H1 (cell line): ENCODE data around the gene ACOT9. TPM values are rescaled to one million over a fixed set of nuclear protein-coding genes. Genes with fewer than 3 reads are reported as not detected.

Experiments used
- CTCF ChIA-PET: fragments of 300-600 bp; sonication (Branson Sonifier 250); formaldehyde crosslinking; loops from one replicate; lab custom pipeline; 2021; ENCODE audit not compliant: partially characterized antibody; lab: Charles Lee
- POLR2A ChIA-PET: fragments of 300-600 bp; sonication (Branson Sonifier 250); formaldehyde crosslinking; loops from one replicate; lab custom pipeline; 2021; ENCODE audit warnings: inconsistent platforms; ENCODE audit not compliant: partially characterized antibody; lab: Charles Lee
- DNase-seq, 2 experiments: peaks; one replicate each; pipeline versions ENCODE4 v3.0.0 to v3.0.0-alpha.2; 2010 to 2022; ENCODE audit warnings: low spot score in 2 of 2, low read depth in 1 of 2, mixed read lengths in 1 of 2
- FAIRE-seq: peaks from 2 replicates; lab custom pipeline; 2011; peaks lifted over from hg19 to GRCh38; lab: Jason Lieb, UNC
- H2AFZ ChIP-seq: 2 replicates; pipeline ENCODE4 v1.8.1; 2012; ENCODE audit warnings: low read length, inconsistent platforms
- H2AK5ac ChIP-seq: 2 replicates; pipeline ENCODE4 v1.6.1; 2013; ENCODE audit warnings: low read depth, low read length
- H2BK120ac ChIP-seq: replicated peaks from 2 replicates; pipeline ENCODE3; 2013; ENCODE audit warnings: low read depth, low read length, inconsistent platforms
- H2BK12ac ChIP-seq: 2 replicates; pipeline ENCODE4 v1.6.1; 2013; ENCODE audit warnings: low read depth, low read length
- H2BK15ac ChIP-seq: 2 replicates; pipeline ENCODE4 v1.6.1; 2013; ENCODE audit warnings: low read length
- H2BK20ac ChIP-seq: 2 replicates; pipeline ENCODE4 v1.6.1; 2013; ENCODE audit warnings: low read length
- H2BK5ac ChIP-seq: 2 replicates; pipeline ENCODE4 v1.6.1; 2013; ENCODE audit warnings: low read depth, low read length
- H3K14ac ChIP-seq: 2 replicates; pipeline ENCODE4 v1.6.1; 2013; ENCODE audit warnings: inconsistent platforms; ENCODE audit not compliant: insufficient read length
- H3K18ac ChIP-seq: 2 replicates; pipeline ENCODE4 v1.6.1; 2013; ENCODE audit warnings: low read length; ENCODE audit errors: extremely low read depth
- H3K23ac ChIP-seq: 2 replicates; pipeline ENCODE4 v1.6.1; 2013; ENCODE audit warnings: inconsistent platforms; ENCODE audit not compliant: insufficient read length
- H3K23me2 ChIP-seq: 2 replicates; pipeline ENCODE4 v1.6.1; 2013; ENCODE audit warnings: low read depth, low read length
- H3K27ac ChIP-seq: 2 replicates; pipeline ENCODE4 v1.6.1; 2011; ENCODE audit warnings: low read depth, low read length, inconsistent platforms
- H3K27me3 ChIP-seq, 4 experiments: replicated peaks in 1 of 4; 1 replicate in 1 of 4; 2 replicates in 3 of 4; pipeline versions ENCODE4 v1.6.1 to v1.8.1; 2011 to 2013; ENCODE audit warnings: low read length in 3 of 4, mild to moderate bottlenecking in 3 of 4, inconsistent platforms in 2 of 4, mixed read lengths in 2 of 4, moderate library complexity in 1 of 4; ENCODE audit not compliant: control insufficient read depth in 3 of 4, insufficient read depth in 3 of 4; ENCODE audit errors: extremely low read depth in 1 of 4
- H3K36me3 ChIP-seq, 4 experiments: 2 replicates each; pipeline versions ENCODE4 v1.6.1 to v1.8.1; 2011 to 2013; ENCODE audit warnings: mild to moderate bottlenecking in 4 of 4, low read length in 3 of 4, moderate library complexity in 2 of 4, control low read depth in 1 of 4, inconsistent platforms in 1 of 4; ENCODE audit not compliant: insufficient read depth in 4 of 4, control insufficient read depth in 2 of 4
- H3K4ac ChIP-seq: replicated peaks from 2 replicates; pipeline ENCODE3; 2013; ENCODE audit warnings: low read length, low read depth, mixed read lengths, inconsistent platforms; ENCODE audit not compliant: insufficient read length
- H3K4me1 ChIP-seq, 4 experiments: replicated peaks in 1 of 4; 1 replicate in 1 of 4; 2 replicates in 3 of 4; pipeline versions ENCODE4 v1.6.1 to v1.8.1; 2011 to 2013; ENCODE audit warnings: low read length in 3 of 4, inconsistent platforms in 2 of 4, mixed read lengths in 1 of 4; ENCODE audit not compliant: insufficient read depth in 4 of 4, control insufficient read depth in 3 of 4
- H3K4me2 ChIP-seq, 2 experiments: 2 replicates each; pipeline versions ENCODE4 v1.6.1 to v1.8.1; 2011 to 2013; ENCODE audit warnings: low read depth in 2 of 2, low read length in 2 of 2, control low read depth in 1 of 2, inconsistent platforms in 1 of 2, mild to moderate bottlenecking in 1 of 2; ENCODE audit not compliant: insufficient read depth in 1 of 2
- H3K4me3 ChIP-seq, 4 experiments: fragments of 200-600, 300-600 bp in 1 of 4; sonication (generic), shearing (Covaris generic), sonication (Bioruptor Twin) in 1 of 4; 2 replicates each; pipeline versions ENCODE4 v1.5.1 to v1.8.1; 2011 to 2016; ENCODE audit warnings: low read length in 4 of 4, low read depth in 3 of 4, control low read depth in 2 of 4, inconsistent platforms in 2 of 4, mild to moderate bottlenecking in 2 of 4, mixed read lengths in 1 of 4, moderate library complexity in 1 of 4; ENCODE audit not compliant: insufficient read depth in 2 of 4; ENCODE audit errors: extremely low read depth in 1 of 4
- H3K56ac ChIP-seq: replicated peaks from 2 replicates; pipeline ENCODE3; 2013; ENCODE audit warnings: low read depth, mild to moderate bottlenecking, mixed read lengths, low read length, inconsistent platforms; ENCODE audit not compliant: insufficient read length
- H3K79me1 ChIP-seq: 2 replicates; pipeline ENCODE4 v1.6.1; 2013; ENCODE audit warnings: low read depth, low read length, control low read depth
- H3K79me2 ChIP-seq, 2 experiments: 2 replicates each; pipeline versions ENCODE4 v1.6.1 to v1.8.1; 2012 to 2013; ENCODE audit warnings: low read length in 2 of 2, mild to moderate bottlenecking in 2 of 2, inconsistent platforms in 1 of 2; ENCODE audit not compliant: insufficient read depth in 2 of 2, control insufficient read depth in 1 of 2
- H3K9ac ChIP-seq, 4 experiments: replicated peaks in 1 of 4; 1 replicate in 1 of 4; 2 replicates in 3 of 4; pipeline versions ENCODE4 v1.6.1 to v1.8.1; 2011 to 2013; ENCODE audit warnings: low read depth in 3 of 4, low read length in 3 of 4, control low read depth in 2 of 4, mild to moderate bottlenecking in 2 of 4, moderate library complexity in 2 of 4, inconsistent platforms in 1 of 4; ENCODE audit errors: extremely low read depth in 1 of 4
- H3K9me3 ChIP-seq, 2 experiments: 2 replicates each; pipeline versions ENCODE4 v1.6.1 to v1.8.1; 2012 to 2013; ENCODE audit warnings: mild to moderate bottlenecking in 2 of 2, moderate library complexity in 2 of 2, control low read depth in 1 of 2, inconsistent platforms in 1 of 2, low read depth in 1 of 2, low read length in 1 of 2, mixed read lengths in 1 of 2; ENCODE audit not compliant: insufficient read depth in 2 of 2
- H4K20me1 ChIP-seq, 2 experiments: replicated peaks in 1 of 2; 2 replicates each; pipeline versions ENCODE3 to v1.8.1; 2011 to 2013; ENCODE audit warnings: inconsistent platforms in 2 of 2, low read length in 2 of 2, mild to moderate bottlenecking in 1 of 2; ENCODE audit not compliant: insufficient read depth in 2 of 2, control insufficient read depth in 1 of 2
- H4K5ac ChIP-seq: 2 replicates; pipeline ENCODE4 v1.6.1; 2013; ENCODE audit warnings: low read length, low read depth, mixed read lengths, inconsistent platforms; ENCODE audit not compliant: insufficient read length
- H4K8ac ChIP-seq: 2 replicates; pipeline ENCODE4 v1.8.0; 2013; ENCODE audit warnings: mild to moderate bottlenecking, moderate library complexity, low read length, inconsistent platforms; ENCODE audit not compliant: insufficient read depth; ENCODE audit errors: extremely low read depth
- H4K91ac ChIP-seq: replicated peaks from 2 replicates; pipeline ENCODE3; 2013; ENCODE audit warnings: low read length, mixed read lengths, inconsistent platforms; ENCODE audit not compliant: insufficient read length
- BRCA1 ChIP-seq: IDR thresholded peaks from 2 replicates; pipeline ENCODE4 v1.6.1; 2012; ENCODE audit warnings: low read depth, low read length, improper control_type of control experiment
- CBX8 ChIP-seq: fragments of 300-800, 300-1000 bp; sonication (generic); IDR thresholded peaks from 2 replicates; pipeline ENCODE4 v1.7.1; 2016; ENCODE audit warnings: low read depth, low read length, borderline replicate concordance
- CEBPB ChIP-seq: IDR thresholded peaks from 2 replicates; pipeline ENCODE4 v1.6.1; 2012; ENCODE audit warnings: low read depth, low read length
- FOSL1 ChIP-seq: IDR thresholded peaks from 2 replicates; pipeline ENCODE4 v1.6.1; 2011; ENCODE audit warnings: mild to moderate bottlenecking, low read depth, low read length, moderate library complexity; ENCODE audit not compliant: insufficient read depth
- GABPA ChIP-seq: IDR thresholded peaks from 2 replicates; pipeline ENCODE4 v1.6.1; 2011; ENCODE audit warnings: mild to moderate bottlenecking, low read length, moderate library complexity, borderline replicate concordance; ENCODE audit not compliant: insufficient read depth
- GTF2F1 ChIP-seq: IDR thresholded peaks from 2 replicates; pipeline ENCODE4 v1.6.1; 2012; ENCODE audit warnings: low read depth, low read length, improper control_type of control experiment, borderline replicate concordance
- HDAC6 ChIP-seq: IDR thresholded peaks from one replicate; pipeline ENCODE4 v1.7.1; 2012; ENCODE audit warnings: low read depth, mild to moderate bottlenecking, inconsistent platforms, low read length, moderate library complexity
- KDM4A ChIP-seq: IDR thresholded peaks from one replicate; pipeline ENCODE4 v1.7.1; 2012; ENCODE audit warnings: low read depth, mild to moderate bottlenecking, moderate library complexity, low read length, inconsistent platforms; ENCODE audit not compliant: severe bottlenecking
- MAX ChIP-seq: IDR thresholded peaks from 2 replicates; pipeline ENCODE4 v1.6.1; 2012; ENCODE audit warnings: inconsistent platforms
- PHF8 ChIP-seq: fragments of 200-600 bp; sonication (generic); conservative IDR thresholded peaks from 2 replicates; pipeline ENCODE4 v1.7.1; 2012; ENCODE audit warnings: low read depth, mild to moderate bottlenecking, inconsistent platforms, low read length, moderate library complexity
- SP4 ChIP-seq: IDR thresholded peaks from 2 replicates; pipeline ENCODE4 v1.6.1; 2012; ENCODE audit warnings: low read length, inconsistent platforms
- TEAD4 ChIP-seq: IDR thresholded peaks from 2 replicates; pipeline ENCODE4 v1.6.1; 2012; ENCODE audit warnings: low read depth, low read length, inconsistent platforms, mixed read lengths
- YY1 ChIP-seq: IDR thresholded peaks from 2 replicates; pipeline ENCODE4 v1.6.1; 2011; ENCODE audit warnings: low read depth, mild to moderate bottlenecking, low read length
- WGBS, 2 experiments: shearing (Covaris generic) in 1 of 2; methylation state at CpG; one replicate each; pipeline versions ENCODE4 v1.1.6 to v1.1.7; 2013 to 2015; ENCODE audit warnings: low lambda C conversion rate in 2 of 2, mixed read lengths in 2 of 2, inconsistent platforms in 1 of 2, low coverage in 1 of 2, missing lambda C conversion rate in 1 of 2; ENCODE audit not compliant: insufficient replicate concordance in 2 of 2, insufficient coverage in 1 of 2, insufficient read length in 1 of 2; ENCODE audit errors: extremely low coverage in 1 of 2, missing lambda C conversion rate in 1 of 2; 5-methylcytosine and 5-hydroxymethylcytosine counted together
- polyA plus RNA-seq, 7 experiments: library from polyadenylated mRNA; depleted of rRNA in 3 of 7; stranded (reverse) in 5 of 7; unstranded in 2 of 7; fragments of >200 nt in 5 of 7; fragments of 200-250 nt in 2 of 7; gene quantifications; 1 replicate in 5 of 7; 2 replicates in 1 of 7; 4 replicates in 1 of 7; pipeline versions ENCODE4 v1.2.1 to v1.2.3, GENCODE V29; 2011 to 2013; ENCODE audit warnings: missing spikeins in 2 of 7, mixed read lengths in 2 of 7
- total RNA-seq: library from RNA; stranded (reverse); fragmentation: NEBNext Ultra II Directional; extraction: Animal tissue kit (Norgen Biotek cat#: 25700); gene quantifications from 2 replicates; pipeline ENCODE4 v1.2.1, GENCODE V29; 2021
- TF ChIP-seq, protein P1 (sequence below): IDR thresholded peaks from 2 replicates; pipeline ENCODE4 v1.6.1; 2011; ENCODE audit warnings: low read length, improper control_type of control experiment

Gene ACOT9
- total and polyA plus RNA-seq, 2 of the 8 experiments (the other 6 are each of a cell fraction or from before 2014, with no cell fraction given) = 20.7 to 39.5 TPM

- no peak overlapping the region for H3K23ac ChIP-seq
- no peak overlapping the region for H3K4me2 ChIP-seq
- H3K4me3 ChIP-seq = no peak overlapping the region
- 100% methylated on average over 5 of the region's 5 CpGs; no CpG with 5 or more reads in 1 of the 2 experiments for WGBS, 2 experiments
- H3K79me2 ChIP-seq = no peaks in the 10 kb centered on the region
- H4K91ac ChIP-seq = no peak overlapping the region
- ChIA-PET POLR2A (no interaction called here), CTCF (no interaction called here)
- H3K27ac ChIP-seq = no peak overlapping the region
- no peaks in the 10 kb centered on the region for H3K27me3 ChIP-seq
- H2AK5ac ChIP-seq = no peak overlapping the region
- H2BK5ac ChIP-seq = no peak overlapping the region
- H3K4ac ChIP-seq = no peak overlapping the region
- H3K36me3 ChIP-seq = peaks cover 0 to 30% (median 15%) of the 10 kb centered on the region in 4 experiments; a peak in 4 of 8 replicates
- no peak overlapping the region for H2BK120ac ChIP-seq
- H3K56ac ChIP-seq = no peak overlapping the region
- FAIRE-seq = no peak
- H4K5ac ChIP-seq = no peak overlapping the region
- no peak overlapping the region for H2BK12ac ChIP-seq
- H2AFZ ChIP-seq = no peak overlapping the region
- no peak overlapping the region for H4K8ac ChIP-seq
- H3K18ac ChIP-seq = no peak overlapping the region
- H3K23me2 ChIP-seq = no peaks in the 10 kb centered on the region
- no peak overlapping the region for H3K14ac ChIP-seq
- H2BK20ac ChIP-seq = no peak overlapping the region
- H3K9ac ChIP-seq = no peak overlapping the region
- no peaks in the 10 kb centered on the region for H3K4me1 ChIP-seq
- no peaks in the 10 kb centered on the region for H3K9me3 ChIP-seq
- DNase-seq = no peak
- H4K20me1 ChIP-seq = no peaks in the 10 kb centered on the region
- no peak overlapping the region for H2BK15ac ChIP-seq
- H3K79me1 ChIP-seq = no peaks in the 10 kb centered on the region
- TF ChIP-seq CBX8 (no peak), BRCA1 (no peak), FOSL1 (no peak), YY1 (no peak), KDM4A (no peak), PHF8 (no peak), HDAC6 (no peak), CEBPB (no peak), MAX (no peak), TEAD4 (no peak), GTF2F1 (no peak), SP4 (no peak), GABPA (no peak)
- TF ChIP-seq, protein P1, sequence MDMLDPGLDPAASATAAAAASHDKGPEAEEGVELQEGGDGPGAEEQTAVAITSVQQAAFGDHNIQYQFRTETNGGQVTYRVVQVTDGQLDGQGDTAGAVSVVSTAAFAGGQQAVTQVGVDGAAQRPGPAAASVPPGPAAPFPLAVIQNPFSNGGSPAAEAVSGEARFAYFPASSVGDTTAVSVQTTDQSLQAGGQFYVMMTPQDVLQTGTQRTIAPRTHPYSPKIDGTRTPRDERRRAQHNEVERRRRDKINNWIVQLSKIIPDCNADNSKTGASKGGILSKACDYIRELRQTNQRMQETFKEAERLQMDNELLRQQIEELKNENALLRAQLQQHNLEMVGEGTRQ = no peak
These were observed 37.8 kb downstream of the ACOT9 start for GRCh38 chrX:23705235-23705634.
